C1 segment of cervical spinal cord (tissue), 14 donors: Measurements from ENCODE around the gene ARHGAP22.

Experiments used
- DNase-seq, 14 donors: peaks; one replicate each; lab custom pipeline; 2025; lab: John Stamatoyannopoulos, UW

ARHGAP22 gene

GRCh38 chr10:48516911-48517310 lies 88.0 kb downstream of the ARHGAP22 start:
- no peak for DNase-seq

- no peak for DNase-seq
Measured at GRCh38 chr10:48514916-48515315, 90.0 kb downstream of the ARHGAP22 start.

DNA sequence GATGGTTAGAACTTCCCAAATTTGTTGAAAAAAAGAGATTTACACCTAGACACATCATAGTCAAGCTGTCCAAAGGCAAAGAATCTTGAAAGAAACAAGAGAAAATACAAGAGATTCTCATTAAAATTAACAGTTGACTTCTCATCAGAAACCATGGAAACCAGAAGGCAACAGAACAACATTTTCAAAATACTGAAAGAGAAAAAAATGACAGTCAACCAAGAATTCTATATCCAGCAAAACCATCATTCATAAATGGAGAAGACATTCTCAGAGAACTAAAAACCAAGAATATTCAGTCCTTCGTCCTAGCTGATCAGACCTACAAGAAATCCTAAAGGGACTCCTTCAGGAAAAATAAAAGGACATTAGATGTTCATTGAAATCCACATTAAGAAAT lies 90.6 kb downstream of the ARHGAP22 start:
- no peak for DNase-seq

DNA sequence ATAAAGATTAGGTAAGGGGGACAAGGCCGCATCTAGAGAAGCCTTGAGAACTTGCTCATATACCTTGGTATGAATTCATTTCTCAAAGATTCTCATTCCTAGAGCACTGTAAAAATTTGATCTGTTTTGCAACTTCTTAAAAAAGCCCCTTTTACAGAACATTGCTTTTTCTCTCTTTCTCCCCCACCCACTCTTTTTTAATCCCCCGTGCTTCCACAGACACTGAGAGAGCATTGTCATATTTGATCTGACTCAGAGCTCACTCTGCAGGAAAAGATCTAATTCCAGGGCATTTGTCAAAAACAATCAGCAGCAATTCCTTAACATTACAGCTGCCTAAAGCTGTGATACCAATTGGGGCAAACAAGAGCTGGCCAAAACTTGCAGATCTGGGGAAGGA lies 92.0 kb downstream of the ARHGAP22 start:
- no peak for DNase-seq

DNA sequence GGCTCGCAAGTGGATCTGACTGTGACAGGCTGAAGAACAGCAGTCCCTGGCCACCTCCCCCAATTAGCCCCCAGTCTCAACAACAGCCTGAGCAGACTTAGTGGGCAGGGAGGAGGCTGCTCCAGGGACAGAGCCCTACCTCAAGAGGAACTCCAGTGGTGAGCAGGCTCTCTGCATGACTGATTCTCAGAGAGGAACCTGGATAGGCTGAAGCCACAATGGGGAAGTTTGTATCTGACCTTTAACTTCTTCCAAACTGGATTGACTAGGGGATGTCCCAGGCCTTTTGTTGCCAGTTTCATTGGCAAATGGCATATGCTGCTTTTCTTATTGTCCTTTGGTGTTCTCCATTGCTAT lies 93.0 kb downstream of the ARHGAP22 start:
- no peak for DNase-seq

DNA sequence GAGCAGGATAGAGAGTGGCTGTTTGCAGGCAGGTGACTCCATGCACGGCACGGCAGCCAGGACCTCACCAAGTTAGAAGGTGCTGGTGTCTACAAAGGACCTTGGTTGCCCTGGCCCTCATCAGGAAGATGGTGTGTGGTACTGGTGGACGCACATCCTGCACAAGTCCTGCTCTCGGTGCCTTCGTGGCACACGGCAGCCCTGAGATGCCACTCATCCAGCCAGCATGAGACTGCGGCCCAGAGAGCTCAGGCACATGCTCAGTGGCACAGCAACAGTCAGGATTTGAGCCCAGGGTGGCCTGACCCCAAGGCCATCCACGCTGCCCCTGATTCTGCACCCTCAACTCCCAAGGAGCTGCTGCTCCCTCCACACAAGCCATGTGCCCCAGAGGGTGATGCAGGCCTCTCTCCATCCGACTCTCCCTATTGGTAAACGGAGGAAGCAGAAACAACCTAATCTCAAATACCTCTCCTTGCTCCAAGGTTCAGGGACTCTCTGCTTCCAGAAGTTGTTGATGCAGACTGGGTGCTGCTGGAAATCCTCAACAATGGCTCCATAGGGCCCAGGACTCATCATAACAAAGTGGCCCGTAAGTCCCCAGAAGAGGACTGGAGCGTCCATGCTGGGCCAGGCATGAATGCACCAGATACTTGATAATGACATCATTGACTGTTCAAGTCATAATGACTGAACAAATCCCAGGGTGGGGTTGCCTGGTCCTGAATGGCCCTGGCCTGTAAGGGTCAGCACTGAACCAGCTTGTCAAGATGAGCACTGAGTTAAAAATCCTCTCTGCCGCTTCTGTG lies 93.6 kb downstream of the ARHGAP22 start:
- DNase-seq: no peak

DNA sequence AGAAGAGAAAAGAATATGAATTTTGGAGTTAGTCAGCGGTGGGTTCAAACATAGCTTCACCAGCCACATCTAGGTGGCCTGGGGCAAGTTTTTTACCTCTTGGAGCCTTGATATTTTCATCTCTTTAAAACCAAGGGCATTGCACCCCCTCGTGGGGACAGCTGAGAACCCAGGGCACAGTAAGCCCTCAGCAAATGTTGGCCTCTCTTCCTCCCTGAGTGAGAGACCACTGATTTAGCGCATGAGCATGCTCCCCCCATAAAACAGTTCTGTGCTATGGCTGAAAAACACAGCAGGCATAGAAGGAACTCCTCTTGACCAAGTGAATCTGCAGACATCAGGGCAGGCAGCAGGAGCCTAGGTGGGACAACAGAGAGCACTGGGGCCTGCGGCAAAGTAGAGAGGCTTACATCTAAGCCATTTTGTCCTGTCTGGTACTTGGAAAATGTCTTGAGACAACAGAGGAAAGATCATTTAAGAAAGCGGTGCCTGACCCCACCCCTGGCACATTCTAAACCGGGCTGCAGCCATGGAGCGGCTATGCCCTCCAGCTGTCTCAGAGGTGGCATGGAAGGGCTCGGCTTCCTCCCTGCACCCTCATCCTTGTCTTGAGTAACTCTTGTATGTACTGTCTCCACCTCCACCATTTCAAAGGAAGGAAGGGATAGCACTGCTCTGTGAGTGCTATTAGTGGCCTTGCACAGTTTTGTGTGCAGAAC lies 94.7 kb downstream of the ARHGAP22 start:
- no peak for DNase-seq

DNA sequence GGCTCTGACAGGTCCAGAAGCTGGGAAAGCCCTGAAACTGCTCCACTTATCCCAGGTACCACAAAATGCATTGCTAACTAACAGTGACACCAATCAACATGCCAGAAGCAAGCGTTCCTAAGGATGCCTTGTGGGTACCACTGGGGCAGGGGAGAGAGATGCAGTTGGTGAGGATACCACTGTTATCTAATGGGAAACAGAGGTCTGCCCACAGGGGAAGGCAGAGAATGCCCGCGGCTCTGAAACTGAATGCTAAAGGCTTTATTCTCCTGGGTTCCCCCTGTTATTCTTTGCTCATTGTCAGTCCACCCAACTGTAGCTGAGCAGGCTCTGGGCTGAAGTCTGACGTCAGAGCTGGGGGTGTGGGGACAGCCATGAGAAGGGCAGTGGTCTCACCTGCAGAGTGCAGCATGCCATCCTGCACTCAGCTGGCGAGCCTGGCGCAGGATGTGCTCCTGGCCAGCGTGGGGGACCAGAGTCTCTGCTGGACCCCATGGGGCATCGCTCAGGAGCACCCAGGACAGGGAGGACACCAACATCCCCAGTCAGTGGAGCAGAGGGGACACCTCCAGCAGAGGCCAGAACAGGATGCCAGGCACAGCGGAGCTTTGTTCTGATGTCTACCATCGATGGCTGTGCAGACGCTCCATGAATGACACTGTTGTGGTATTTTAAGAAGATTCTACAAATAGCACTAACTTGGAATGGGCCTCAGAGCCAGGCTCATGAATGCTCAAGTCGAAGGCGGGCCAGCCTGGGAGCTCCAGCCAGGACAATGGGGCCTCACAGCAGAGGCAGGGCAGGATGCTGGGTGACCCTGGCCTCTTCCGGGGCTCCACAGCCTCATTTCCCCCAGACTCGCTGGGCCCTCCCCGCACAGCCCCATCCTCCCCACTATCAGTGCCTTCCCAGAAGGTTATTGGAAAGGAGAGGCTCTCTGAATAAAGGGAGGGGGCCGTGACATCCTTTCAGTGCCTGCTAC lies 95.8 kb downstream of the ARHGAP22 start:
- peak in 2 of 14 donors; percentile 26 to 35 for DNase-seq

DNA sequence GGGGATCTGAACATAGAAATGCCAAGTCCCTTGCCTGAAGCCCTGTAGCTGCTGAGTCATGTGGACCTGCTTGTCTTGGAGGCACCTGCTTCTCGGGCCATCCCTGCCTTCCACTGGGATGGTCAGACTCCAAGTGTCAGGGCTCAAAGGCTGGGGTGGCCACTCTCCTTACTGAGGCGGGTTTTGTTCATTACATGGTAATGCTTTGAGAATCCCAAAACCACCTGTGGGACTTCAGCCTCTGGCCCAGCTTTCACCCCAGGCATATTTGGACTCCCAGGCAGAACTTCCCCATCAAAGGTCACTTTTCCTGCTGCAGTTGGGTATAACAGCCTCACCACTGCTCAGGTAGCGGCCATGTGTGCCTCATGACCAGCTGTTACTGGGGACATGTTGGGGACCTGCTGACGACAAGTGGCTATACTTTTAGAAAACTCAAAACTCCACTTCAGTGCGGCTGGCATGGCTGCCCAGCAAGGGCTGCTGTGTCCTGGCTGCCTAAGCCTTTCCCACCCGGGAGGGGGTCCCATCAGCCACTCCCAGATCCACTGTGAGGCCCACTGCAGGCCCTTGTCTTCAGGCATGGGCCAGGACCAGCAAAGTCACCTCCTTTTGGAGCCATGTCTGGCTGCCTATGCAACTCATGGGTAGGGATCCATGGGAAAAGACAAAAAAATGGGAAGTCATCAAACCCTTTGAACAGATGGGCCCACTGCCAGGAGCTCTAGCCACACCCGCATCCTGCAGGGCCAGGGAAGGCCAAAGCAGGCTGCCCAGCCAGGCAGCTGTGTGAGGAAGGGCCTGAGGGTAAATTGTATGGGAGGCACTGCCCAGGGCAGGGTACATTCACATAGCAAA lies 96.7 kb downstream of the ARHGAP22 start:
- no peak for DNase-seq

GRCh38 chr10:48507494-48507893 lies 97.4 kb downstream of the ARHGAP22 start:
- DNase-seq: no peak

GRCh38 chr10:48506147-48506917 lies 98.5 kb downstream of the ARHGAP22 start:
- no peak for DNase-seq

GRCh38 chr10:48505394-48506112 lies 99.3 kb downstream of the ARHGAP22 start:
- no peak for DNase-seq

DNA sequence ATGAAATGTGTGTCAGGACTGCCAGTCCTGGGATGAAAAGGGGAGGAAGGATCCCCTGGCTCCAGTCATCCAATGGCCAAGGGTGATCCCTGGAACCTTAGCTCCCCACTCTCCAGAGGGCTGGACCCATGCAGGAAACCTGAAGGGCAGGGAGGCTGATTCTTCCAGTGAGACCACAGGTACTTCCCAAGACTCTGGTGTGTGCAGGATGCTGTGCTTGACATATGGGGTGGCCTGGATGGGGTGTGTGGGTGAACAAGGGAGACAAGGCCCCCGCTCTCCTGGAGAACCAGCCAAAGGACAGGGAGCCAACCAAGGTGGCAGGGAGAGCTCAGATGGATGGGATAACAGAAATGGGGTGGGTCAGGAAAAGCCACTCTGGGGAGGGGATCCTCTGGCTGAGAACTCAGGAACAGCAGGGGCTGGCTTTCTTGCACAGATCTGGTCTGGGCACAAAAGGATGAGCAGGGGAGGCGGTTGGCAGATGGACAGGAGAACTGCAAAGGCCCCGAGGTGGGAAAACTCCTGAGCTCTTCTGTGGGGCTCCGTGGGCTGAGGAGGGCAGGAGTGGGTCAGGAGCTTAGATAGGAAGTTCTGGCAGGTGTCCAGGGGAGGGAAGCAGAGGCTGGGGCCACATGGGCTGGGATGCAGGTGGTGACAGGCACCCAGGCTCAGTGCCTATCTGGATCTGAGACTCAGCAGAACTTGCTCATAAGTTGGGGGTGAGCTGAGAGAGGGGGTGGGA lies 100.6 kb downstream of the ARHGAP22 start:
- DNase-seq: no peak

DNA sequence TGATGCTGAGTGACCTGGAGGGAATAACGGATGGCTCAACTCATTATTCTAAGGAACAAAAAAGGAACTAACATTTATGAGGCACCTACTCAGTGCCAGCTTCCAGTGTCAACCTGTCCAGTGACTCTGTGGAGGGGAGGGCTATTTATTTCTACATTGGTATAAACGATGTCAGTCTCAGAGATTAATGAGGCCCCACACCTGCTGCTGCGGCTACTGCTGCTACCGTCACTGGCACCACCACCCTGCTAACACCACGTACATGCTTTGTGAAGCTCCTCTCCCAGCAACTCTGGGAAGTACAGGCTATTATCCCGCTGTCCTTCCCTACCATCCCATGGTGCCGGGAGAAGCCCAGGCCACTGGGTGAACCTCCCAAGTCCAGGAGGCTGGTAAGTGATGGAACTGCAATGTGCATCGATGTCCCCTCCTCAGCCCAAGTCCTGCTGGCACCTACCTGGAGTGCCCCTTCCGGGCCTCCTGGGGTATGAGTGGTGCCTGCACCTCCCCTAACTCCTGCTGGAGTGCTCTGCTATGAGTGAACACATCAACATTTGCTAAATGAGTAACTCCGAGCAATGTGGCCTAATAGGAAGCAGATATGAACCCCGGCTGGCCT lies 101.5 kb downstream of the ARHGAP22 start:
- no peak for DNase-seq

DNA sequence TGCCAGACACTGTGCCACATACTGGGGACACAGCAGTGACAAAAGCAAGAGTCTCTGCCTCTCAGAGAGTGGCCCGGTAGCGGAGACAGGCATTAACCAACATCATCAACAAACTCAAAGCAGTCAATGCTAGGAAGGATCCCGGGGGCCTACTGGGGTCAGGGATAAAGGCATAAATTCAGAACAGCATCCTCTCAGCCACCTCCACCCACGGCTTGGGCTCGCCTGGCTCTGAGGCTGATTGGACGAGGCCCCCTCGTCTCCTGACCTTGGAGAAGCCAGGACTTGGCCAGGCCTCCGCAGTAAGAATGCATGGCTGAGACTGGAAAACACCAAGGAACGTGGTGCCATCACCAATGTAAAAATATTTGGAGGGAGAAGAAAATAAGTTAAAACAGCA lies 102.1 kb downstream of the ARHGAP22 start:
- no peak for DNase-seq

DNA sequence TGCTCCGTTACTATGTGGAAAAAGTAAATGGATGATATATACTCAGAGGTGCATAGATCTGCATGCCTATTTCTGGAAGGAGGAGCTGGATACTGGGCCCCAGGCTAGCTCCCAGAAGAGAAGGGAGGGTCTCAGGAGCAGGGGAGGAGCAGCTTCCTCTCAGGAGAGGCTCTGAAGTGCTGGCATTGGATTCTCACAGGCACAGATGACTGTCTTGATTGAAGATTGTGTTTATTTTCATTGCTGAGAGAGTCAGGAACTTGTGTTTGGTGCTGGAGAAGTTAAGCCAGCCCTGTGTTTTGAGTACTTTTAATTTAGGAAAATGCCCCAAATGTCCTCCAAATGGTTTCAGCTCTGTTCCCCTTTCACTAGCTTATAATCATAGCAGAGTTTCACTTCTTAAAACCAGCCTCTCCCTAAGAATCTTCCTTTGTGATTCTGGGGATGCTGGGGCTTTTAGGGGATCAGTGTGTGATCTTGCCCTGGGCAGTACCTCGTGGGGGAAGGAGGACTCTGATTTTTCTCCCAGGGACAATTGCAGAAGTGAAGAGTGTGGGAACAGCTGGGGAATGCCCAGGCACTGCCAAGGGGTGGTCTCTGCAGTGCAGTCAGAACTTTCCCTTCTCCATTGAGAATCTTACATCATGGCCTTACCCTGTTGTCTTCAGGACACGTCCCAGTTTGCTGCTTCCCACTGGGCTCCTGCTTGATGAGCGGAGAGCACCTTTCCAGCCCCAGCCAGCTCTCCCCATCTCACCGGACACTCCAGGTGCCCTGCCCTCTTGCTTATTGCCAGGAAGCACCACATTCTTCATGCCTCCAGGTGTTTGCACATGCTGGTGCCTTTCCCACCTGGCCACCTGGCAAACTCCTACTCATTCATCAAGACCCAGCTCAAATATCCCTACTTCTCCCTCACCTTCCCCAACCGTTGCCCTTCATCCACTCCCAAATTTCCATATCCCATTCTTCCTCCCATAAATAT lies 102.8 kb downstream of the ARHGAP22 start:
- DNase-seq: no peak

DNA sequence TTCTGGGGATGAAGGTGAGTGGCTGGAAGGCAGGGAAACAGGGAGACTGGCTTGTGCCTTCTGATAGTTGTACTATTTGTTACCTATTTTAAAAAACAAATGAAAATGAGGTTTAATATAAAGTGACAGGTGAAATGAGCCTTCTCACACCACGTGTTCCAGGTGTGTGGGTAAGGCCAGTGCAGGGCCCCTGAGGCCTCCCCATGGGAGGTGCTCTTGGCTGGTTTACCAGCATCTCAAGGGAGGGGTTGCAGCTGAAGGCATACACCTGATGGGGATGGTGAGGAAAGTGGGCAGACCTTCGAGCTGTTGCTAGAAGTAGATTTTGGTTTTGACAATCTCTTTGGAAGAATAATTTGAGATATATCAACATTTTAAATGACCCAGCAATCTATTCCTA lies 103.6 kb downstream of the ARHGAP22 start:
- DNase-seq: no peak
